ENCODE measurements around the gene GNAO1. TPM values are rescaled to one million over a fixed set of nuclear protein-coding genes. Genes with fewer than 3 reads are reported as not detected.

Gene GNAO1
- total RNA-seq (ENCODE audit: low replicate concordance): 0.12 TPM in 1 of 2 replicates, not detected in the other

DNA sequence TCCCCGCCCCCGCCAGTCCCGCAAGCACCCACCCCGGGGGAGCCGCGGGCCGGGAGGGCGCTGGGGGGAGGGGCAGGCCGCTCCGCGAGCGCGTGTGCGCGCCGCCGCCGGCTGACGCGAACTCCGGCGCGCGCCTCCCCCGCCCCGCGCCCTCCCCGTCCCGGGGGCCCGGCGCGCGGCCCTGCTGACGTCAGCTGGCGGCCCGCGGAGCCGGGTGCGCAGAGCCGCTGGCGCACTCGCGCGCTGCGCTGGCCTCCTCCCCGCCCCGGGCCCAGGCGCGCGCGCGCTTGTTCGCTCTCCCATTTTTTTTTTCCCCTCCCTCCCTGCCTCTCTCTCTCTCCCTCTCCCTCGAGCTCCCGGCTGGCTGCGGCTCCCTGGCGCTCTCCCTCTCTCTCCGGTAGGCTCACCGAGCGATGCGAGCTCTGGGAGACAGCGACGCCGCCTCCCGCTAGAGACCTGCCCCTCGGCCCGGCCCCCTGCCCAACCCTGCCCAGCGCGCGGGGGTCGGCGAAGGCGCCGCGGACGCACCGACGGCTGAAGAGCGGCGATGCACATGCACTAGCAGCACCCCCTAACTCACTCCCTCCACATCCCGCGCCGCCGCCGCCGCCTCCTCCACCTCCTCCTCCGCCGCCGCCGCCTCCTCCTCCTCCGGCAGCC is at the start of gene GNAO1:
Gene GNAO1 (plus strand): TSS at position 334 of the 660 bp plus-strand sequence. CDS start 747 bp downstream, outside the sequence.

Other genes starting within 250 kb of the GNAO1 start
- 204 and 465 TPM in 2 replicates for gene AMFR, start 234.1 kb downstream of the GNAO1 start, total RNA-seq (ENCODE audit: low replicate concordance)

Measured in smooth muscle cell of the coronary artery (primary cell).